ENCODE data around the gene DNM3. TPM values are rescaled to one million over a fixed set of nuclear protein-coding genes. Genes with fewer than 3 reads are reported as not detected.

DNM3 gene
- total and polyA plus RNA-seq, 2 experiments from 2014 or later = 5.2 to 12.2 TPM

- Histone ChIP-seq H3K4me2 (no peak overlapping the region), H3K27ac (ENCODE audit: low read depth) (no peak overlapping the region), H2AFZ (no peak overlapping the region), H3K79me2 (replicated peaks; ENCODE audit: insufficient read depth) (no peaks in the 10 kb centered on the region), H3K27me3 (ENCODE audit: insufficient read depth) (no peaks in the 10 kb centered on the region), H3K9me2 (ENCODE audit: insufficient read depth) (no peaks in the 10 kb centered on the region), H3K4me1 (ENCODE audit: insufficient read depth) (no peaks in the 10 kb centered on the region), H3K36me3 (ENCODE audit: insufficient read depth) (no peaks in the 10 kb centered on the region), H3F3A (replicated peaks; ENCODE audit: low read depth) (no peaks in the 10 kb centered on the region), H4K20me1 (replicated peaks; ENCODE audit: insufficient read depth) (no peaks in the 10 kb centered on the region), H3K4me3 (no peak overlapping the region)
- no peak for TF ChIP-seq NANOG (IDR thresholded peaks at IDR 0.05; ENCODE audit: borderline replicate concordance)
- no peak for TF ChIP-seq CTCF (conservative IDR thresholded peaks at IDR 0.05; ENCODE audit: low read depth in 2 of 2)
- no peak for TF ChIP-seq ZNF331 (CRISPR knock-in tag; IDR thresholded peaks at IDR 0.05; ENCODE audit: low read depth)
- TF ChIP-seq, protein P1, sequence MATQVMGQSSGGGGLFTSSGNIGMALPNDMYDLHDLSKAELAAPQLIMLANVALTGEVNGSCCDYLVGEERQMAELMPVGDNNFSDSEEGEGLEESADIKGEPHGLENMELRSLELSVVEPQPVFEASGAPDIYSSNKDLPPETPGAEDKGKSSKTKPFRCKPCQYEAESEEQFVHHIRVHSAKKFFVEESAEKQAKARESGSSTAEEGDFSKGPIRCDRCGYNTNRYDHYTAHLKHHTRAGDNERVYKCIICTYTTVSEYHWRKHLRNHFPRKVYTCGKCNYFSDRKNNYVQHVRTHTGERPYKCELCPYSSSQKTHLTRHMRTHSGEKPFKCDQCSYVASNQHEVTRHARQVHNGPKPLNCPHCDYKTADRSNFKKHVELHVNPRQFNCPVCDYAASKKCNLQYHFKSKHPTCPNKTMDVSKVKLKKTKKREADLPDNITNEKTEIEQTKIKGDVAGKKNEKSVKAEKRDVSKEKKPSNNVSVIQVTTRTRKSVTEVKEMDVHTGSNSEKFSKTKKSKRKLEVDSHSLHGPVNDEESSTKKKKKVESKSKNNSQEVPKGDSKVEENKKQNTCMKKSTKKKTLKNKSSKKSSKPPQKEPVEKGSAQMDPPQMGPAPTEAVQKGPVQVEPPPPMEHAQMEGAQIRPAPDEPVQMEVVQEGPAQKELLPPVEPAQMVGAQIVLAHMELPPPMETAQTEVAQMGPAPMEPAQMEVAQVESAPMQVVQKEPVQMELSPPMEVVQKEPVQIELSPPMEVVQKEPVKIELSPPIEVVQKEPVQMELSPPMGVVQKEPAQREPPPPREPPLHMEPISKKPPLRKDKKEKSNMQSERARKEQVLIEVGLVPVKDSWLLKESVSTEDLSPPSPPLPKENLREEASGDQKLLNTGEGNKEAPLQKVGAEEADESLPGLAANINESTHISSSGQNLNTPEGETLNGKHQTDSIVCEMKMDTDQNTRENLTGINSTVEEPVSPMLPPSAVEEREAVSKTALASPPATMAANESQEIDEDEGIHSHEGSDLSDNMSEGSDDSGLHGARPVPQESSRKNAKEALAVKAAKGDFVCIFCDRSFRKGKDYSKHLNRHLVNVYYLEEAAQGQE (IDR thresholded peaks at IDR 0.05; ENCODE audit: unreplicated experiment) = no peak
- no peaks in the 10 kb centered on the region for H3K4me1 Mint-ChIP-seq
- H3K4me3 Mint-ChIP-seq = no peak overlapping the region
- H3K27me3 Mint-ChIP-seq (ENCODE audit: insufficient read depth, low read depth, poor library complexity) = no peaks in the 10 kb centered on the region
- peaks cover 6% of the 10 kb centered on the region; the same call in 2 of the 3 replicates for H3K36me3 Mint-ChIP-seq (ENCODE audit: low read depth)
- DNase-seq (ENCODE audit: low spot score) (no peak), ATAC-seq (no peak)
- H3K27ac Mint-ChIP-seq = no peak overlapping the region
- H3K9me3 Mint-ChIP-seq = peaks cover 4% of the 10 kb centered on the region; the same call in 1 of the 3 replicates
Observed at GRCh38 chr1:171890131-171890530, 48.8 kb downstream of the DNM3 start.

DNA sequence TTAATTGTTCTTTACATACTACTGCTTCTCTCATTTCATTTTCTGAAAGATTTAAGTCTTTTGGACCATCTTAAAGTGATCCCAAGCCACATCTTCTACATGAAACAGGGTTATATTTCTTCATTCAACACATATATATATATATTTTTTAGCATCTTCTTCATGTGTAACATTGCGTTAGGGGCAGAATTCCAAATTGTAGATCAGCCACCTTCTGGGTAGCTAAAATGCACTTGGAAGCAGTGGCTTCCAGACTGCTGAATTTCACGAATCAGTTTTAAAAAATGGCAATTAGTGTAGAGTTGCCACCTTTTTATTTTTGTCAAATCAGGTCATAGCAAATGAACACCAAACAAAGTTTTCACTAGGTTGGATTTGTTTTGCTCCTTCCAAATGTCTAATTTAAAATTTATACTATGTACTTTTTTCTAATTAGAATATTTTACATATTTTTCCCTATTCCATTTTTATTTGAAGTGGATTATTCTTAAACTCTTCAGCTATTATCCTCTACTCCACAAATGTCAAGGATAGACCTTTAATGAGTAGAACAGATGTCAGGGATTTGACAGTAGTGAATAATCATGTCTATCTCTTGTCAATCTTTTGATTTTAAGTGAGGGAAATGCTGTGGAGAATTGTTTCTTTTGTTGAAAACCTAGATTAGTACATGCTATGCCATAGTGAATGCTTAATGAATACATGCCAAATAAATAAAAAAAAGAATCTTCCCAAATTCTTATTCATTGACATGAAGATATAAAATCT, 55.8 kb downstream of the DNM3 start:
- H3K4me1 Mint-ChIP-seq = peaks cover 18% of the 10 kb centered on the region
- no peak for DNase-seq (ENCODE audit: low spot score)
- no peak for ATAC-seq
- Histone ChIP-seq H4K20me1 (replicated peaks; ENCODE audit: insufficient read depth) (no peaks in the 10 kb centered on the region), H3K4me2 (no peak overlapping the region), H3K4me1 (ENCODE audit: insufficient read depth) (peaks cover 13% of the 10 kb centered on the region; the same call in 1 of the 2 replicates), H3K27ac (ENCODE audit: low read depth) (no peak overlapping the region), H3K27me3 (ENCODE audit: insufficient read depth) (no peaks in the 10 kb centered on the region), H2AFZ (no peak overlapping the region), H3K36me3 (ENCODE audit: insufficient read depth) (no peaks in the 10 kb centered on the region), H3K9me2 (ENCODE audit: insufficient read depth) (no peaks in the 10 kb centered on the region), H3K79me2 (replicated peaks; ENCODE audit: insufficient read depth) (no peaks in the 10 kb centered on the region), H3K4me3 (no peak overlapping the region), H3F3A (replicated peaks; ENCODE audit: low read depth) (no peaks in the 10 kb centered on the region)
- H3K27ac Mint-ChIP-seq = no peak overlapping the region
- peaks cover 4% of the 10 kb centered on the region for H3K27me3 Mint-ChIP-seq (ENCODE audit: insufficient read depth, low read depth, poor library complexity)
- peaks cover 4% of the 10 kb centered on the region; the same call in 1 of the 3 replicates for H3K9me3 Mint-ChIP-seq
- no peak overlapping the region for H3K4me3 Mint-ChIP-seq
- peaks cover 6% of the 10 kb centered on the region; the same call in 2 of the 3 replicates for H3K36me3 Mint-ChIP-seq (ENCODE audit: low read depth)
- TF ChIP-seq CTCF (conservative IDR thresholded peaks at IDR 0.05; ENCODE audit: low read depth in 2 of 2) (no peak), JUNB (IDR thresholded peaks at IDR 0.05; ENCODE audit: unreplicated experiment) (no peak), POLR2AphosphoS5 (IDR thresholded peaks at IDR 0.05; ENCODE audit: low read depth) (no peak), ZNF114 (CRISPR knock-in tag; IDR thresholded peaks at IDR 0.05) (no peak), STAT1 (IDR thresholded peaks at IDR 0.05; ENCODE audit: unreplicated experiment) (no peak), ETS1 (IDR thresholded peaks at IDR 0.05) (no peak), ZNF331 (CRISPR knock-in tag; IDR thresholded peaks at IDR 0.05; ENCODE audit: low read depth) (no peak), EZH2 (IDR thresholded peaks at IDR 0.05; ENCODE audit: low read depth, unreplicated experiment) (no peak)
- TF ChIP-seq, protein P1 (IDR thresholded peaks at IDR 0.05; ENCODE audit: unreplicated experiment) = no peak
